Measurements from ENCODE around the gene LRRC52. TPM values are rescaled to one million over a fixed set of nuclear protein-coding genes. Genes with fewer than 3 reads are reported as not detected.

Gene LRRC52
- not detected for total RNA-seq

- no peaks in the 10 kb centered on the region for H3K27me3 ChIP-seq
- H3K36me3 ChIP-seq: no peaks in the 10 kb centered on the region
- H3K9me3 ChIP-seq: no peaks in the 10 kb centered on the region
- 17% methylated on average over 11 of the region's 12 CpGs for WGBS
- H3K27ac ChIP-seq: no peak within 1 kb of the TSS
- H3K4me1 ChIP-seq: peaks cover 8% of the 10 kb centered on the region
- H3K4me3 ChIP-seq: no peak within 1 kb of the TSS
- DNase-seq (ENCODE audit: low spot score in 2 of 2): peak in 1 of 2 donors; percentile 68
- TF ChIP-seq POLR2A (IDR thresholded peaks at IDR 0.05): no peak
- TF ChIP-seq CTCF (IDR thresholded peaks at IDR 0.05): no peak
- no peak for TF ChIP-seq POLR2AphosphoS5 (IDR thresholded peaks at IDR 0.05)
- TF ChIP-seq EP300 (IDR thresholded peaks at IDR 0.05): no peak
Measured at GRCh38 chr1:165543532-165544438, at the start of gene LRRC52. Gene LRRC52 (plus strand): TSS chr1:165544000. CDS start chr1:165544297, 297 bp downstream.

- Histone ChIP-seq H3K4me3 (no peak overlapping the region), H3K9me3 (no peaks in the 10 kb centered on the region), H3K36me3 (no peaks in the 10 kb centered on the region), H3K27ac (no peak overlapping the region), H3K4me1 (no peaks in the 10 kb centered on the region), H3K27me3 (no peaks in the 10 kb centered on the region)
- 62% methylated on average over 5 of the region's 5 CpGs for WGBS
- DNase-seq (ENCODE audit: low spot score in 2 of 2): no peak
- TF ChIP-seq EP300 (IDR thresholded peaks at IDR 0.05) (no peak), POLR2AphosphoS5 (IDR thresholded peaks at IDR 0.05) (no peak), CTCF (IDR thresholded peaks at IDR 0.05) (no peak), POLR2A (IDR thresholded peaks at IDR 0.05) (no peak)
Measured at GRCh38 chr1:165494949-165495857, 48.6 kb upstream of the LRRC52 start.

GRCh38 chr1:165495858-165496205 is 48.0 kb upstream of the LRRC52 start:
- TF ChIP-seq POLR2A (IDR thresholded peaks at IDR 0.05) (no peak), POLR2AphosphoS5 (IDR thresholded peaks at IDR 0.05) (no peak), EP300 (IDR thresholded peaks at IDR 0.05) (no peak), CTCF (IDR thresholded peaks at IDR 0.05) (no peak)
- no peak overlapping the region for H3K4me3 ChIP-seq
- H3K36me3 ChIP-seq: no peaks in the 10 kb centered on the region
- H3K27ac ChIP-seq: no peak overlapping the region
- H3K27me3 ChIP-seq: no peaks in the 10 kb centered on the region
- WGBS: 65% methylated on average over 3 of the region's 3 CpGs
- no peaks in the 10 kb centered on the region for H3K9me3 ChIP-seq
- H3K4me1 ChIP-seq: no peaks in the 10 kb centered on the region
- DNase-seq (ENCODE audit: low spot score in 2 of 2): no peak

- 90% methylated on average over 1 of the region's 1 CpG for WGBS
- Histone ChIP-seq H3K27ac (no peak overlapping the region), H3K4me1 (no peaks in the 10 kb centered on the region), H3K36me3 (no peaks in the 10 kb centered on the region), H3K27me3 (no peaks in the 10 kb centered on the region), H3K4me3 (no peak overlapping the region), H3K9me3 (no peaks in the 10 kb centered on the region)
- no peak for TF ChIP-seq POLR2AphosphoS5 (IDR thresholded peaks at IDR 0.05)
- TF ChIP-seq EP300 (IDR thresholded peaks at IDR 0.05): no peak
- no peak for TF ChIP-seq CTCF (IDR thresholded peaks at IDR 0.05)
- TF ChIP-seq POLR2A (IDR thresholded peaks at IDR 0.05): no peak
- no peak for DNase-seq (ENCODE audit: low spot score in 2 of 2)
Measured at GRCh38 chr1:165496501-165496900, 47.3 kb upstream of the LRRC52 start.

Measured in suprapubic skin (tissue), 4 donors.